SK-N-MC (cell line): Measurements from ENCODE around the gene MCTP2.

Experiments
- EZH2 ChIP-seq: fragments of 200-600 bp; sonication (generic); IDR thresholded peaks from one replicate; pipeline ENCODE4 v1.6.1; 2017; ENCODE audit warnings: antibody characterized with exemption
- FOXP2 ChIP-seq: optimal IDR thresholded peaks from 2 replicates; pipeline ENCODE3; 2011; ENCODE audit warnings: mild to moderate bottlenecking, moderate library complexity; ENCODE audit not compliant: insufficient read depth; ENCODE audit errors: extremely low read length, control extremely low read depth

DNA sequence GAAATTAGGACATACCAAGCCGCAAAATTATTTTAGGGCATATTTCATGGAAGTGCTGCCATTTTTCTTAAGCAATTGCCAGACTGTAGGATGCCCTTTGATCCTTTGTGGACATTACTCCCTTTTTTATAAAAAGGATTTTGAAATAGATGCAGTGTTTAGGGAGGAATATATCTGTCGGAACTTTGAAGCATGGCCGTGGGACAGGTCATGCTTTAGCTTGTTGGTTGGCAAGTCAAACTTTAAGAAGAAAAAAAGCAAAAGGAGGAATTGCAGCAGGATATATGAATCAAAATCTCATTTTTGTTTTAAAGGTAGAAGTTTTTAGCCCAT is 122.1 kb downstream of the MCTP2 start:
- TF ChIP-seq EZH2 (no peak), FOXP2 (no peak)
